ENCODE measurements around the gene CYTH4. TPM values are rescaled to one million over a fixed set of nuclear protein-coding genes. Genes with fewer than 3 reads are reported as not detected.

CYTH4 gene
- total and polyA plus RNA-seq, 7 experiments from 2014 or later, result 49.5 to 227 (median 135) TPM

DNA sequence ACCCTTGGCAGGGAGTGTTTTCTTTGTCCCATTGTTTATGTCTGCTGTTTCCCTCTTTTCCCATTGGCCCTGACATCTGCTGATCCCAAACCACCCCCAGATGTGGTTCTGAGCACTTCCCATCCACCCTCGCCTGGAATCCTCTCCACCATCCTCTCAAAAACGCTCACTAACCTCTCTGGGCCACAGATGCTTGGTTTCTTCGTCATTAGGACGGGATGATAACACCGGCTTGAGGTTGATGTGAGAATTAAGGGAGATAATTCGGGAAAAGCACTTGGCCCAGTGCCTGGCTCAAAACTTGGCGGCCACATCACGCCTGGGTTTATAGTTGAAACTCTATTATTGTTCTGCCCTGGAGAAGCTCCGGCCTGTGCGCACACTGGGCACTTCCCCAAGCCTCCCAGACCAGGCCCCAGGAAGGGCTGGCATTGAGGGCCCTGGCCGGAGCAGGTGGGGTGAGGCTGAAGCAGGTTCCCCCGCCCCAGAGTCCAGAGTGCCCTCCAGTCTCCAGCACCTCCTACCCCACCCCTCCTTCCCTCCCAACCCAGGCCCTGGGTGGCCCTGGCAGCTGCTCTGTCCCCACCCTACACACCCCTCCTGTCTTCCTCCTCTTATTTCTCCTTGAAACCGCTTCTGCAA lies 63.7 kb downstream of the CYTH4 start:
- Mint-ChIP-seq H3K4me1 (peaks cover 0 to 13% (median 5%) of the 10 kb centered on the region in 7 donors), H3K27ac (peak overlapping the region in 1 of 9 donors; percentile 55), H3K36me3 (no peaks in the 10 kb centered on the region), H3K4me3 (no peak overlapping the region), H3K9me3 (no peaks in the 10 kb centered on the region), H3K27me3 (peaks cover 0 to 10% (median 0%) of the 10 kb centered on the region in 5 donors)
- POLR2A ChIA-PET, result no interaction called here
- Histone ChIP-seq H3K4me1 (ENCODE audit: control insufficient read depth in 2 of 2, insufficient read depth in 2 of 2, low read length in 2 of 2) (no peaks in the 10 kb centered on the region), H3K9me3 (ENCODE audit: control insufficient read depth in 2 of 3, low read length in 3 of 3) (no peaks in the 10 kb centered on the region), H3K27ac (ENCODE audit: low read depth, low read length) (no peak overlapping the region), H3K36me3 (ENCODE audit: control insufficient read depth in 2 of 3, insufficient read depth in 3 of 3, low read length in 3 of 3) (no peaks in the 10 kb centered on the region), H3K4me3 (ENCODE audit: low read length) (no peak overlapping the region), H3K27me3 (ENCODE audit: control insufficient read depth in 2 of 2, insufficient read depth in 2 of 2, low read length in 2 of 2) (no peaks in the 10 kb centered on the region)
- CTCF ChIA-PET, result interaction anchor here (0.6 kb wide), 1 partner anchor 122 kb away, joined by 6 read pairs; no protein-coding TSS in a partner anchor
- intact Hi-C loops (cut with micrococcal nuclease), result no loop called here
- ATAC-seq, result no peak
- DNase-seq, result no peak

DNA sequence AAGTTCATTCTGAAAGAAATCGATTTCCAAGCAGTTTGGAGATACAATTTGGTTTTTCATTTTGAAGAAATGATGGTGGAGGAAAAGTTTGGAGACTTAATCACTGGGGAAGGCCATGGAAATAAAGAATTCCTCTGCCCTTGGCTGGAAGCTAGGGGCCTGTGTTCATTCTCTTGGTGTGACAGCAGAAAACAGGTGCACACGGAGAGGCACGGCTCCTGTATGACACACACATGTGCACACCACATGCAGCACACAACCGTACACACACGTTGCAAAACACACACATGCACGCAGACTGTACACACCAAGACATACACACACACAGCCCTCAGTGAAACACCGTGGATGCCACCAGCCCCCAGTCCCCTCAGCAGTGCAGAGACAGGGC lies 64.2 kb downstream of the CYTH4 start:
- H3K27me3 Mint-ChIP-seq, result peaks cover 0 to 13% (median 0%) of the 10 kb centered on the region in 5 donors
- no peak for DNase-seq
- ChIA-PET POLR2A (no interaction called here), CTCF (interaction anchor here (0.6 kb wide), 1 partner anchor 122 kb away, joined by 6 read pairs; no protein-coding TSS in a partner anchor)
- H3K4me3 Mint-ChIP-seq, result no peak overlapping the region
- Histone ChIP-seq H3K36me3 (ENCODE audit: control insufficient read depth in 2 of 3, insufficient read depth in 3 of 3, low read length in 3 of 3) (no peaks in the 10 kb centered on the region), H3K9me3 (ENCODE audit: control insufficient read depth in 2 of 3, low read length in 3 of 3) (no peaks in the 10 kb centered on the region), H3K4me3 (ENCODE audit: low read length) (no peak overlapping the region), H3K27ac (ENCODE audit: low read depth, low read length) (no peak overlapping the region), H3K4me1 (ENCODE audit: control insufficient read depth in 2 of 2, insufficient read depth in 2 of 2, low read length in 2 of 2) (no peaks in the 10 kb centered on the region), H3K27me3 (ENCODE audit: control insufficient read depth in 2 of 2, insufficient read depth in 2 of 2, low read length in 2 of 2) (no peaks in the 10 kb centered on the region)
- no peak for ATAC-seq
- no peak overlapping the region for H3K27ac Mint-ChIP-seq
- no peaks in the 10 kb centered on the region for H3K36me3 Mint-ChIP-seq
- peaks cover 0 to 13% (median 5%) of the 10 kb centered on the region in 7 donors for H3K4me1 Mint-ChIP-seq
- H3K9me3 Mint-ChIP-seq, result no peaks in the 10 kb centered on the region
- intact Hi-C loops (cut with micrococcal nuclease), result no loop called here

DNA sequence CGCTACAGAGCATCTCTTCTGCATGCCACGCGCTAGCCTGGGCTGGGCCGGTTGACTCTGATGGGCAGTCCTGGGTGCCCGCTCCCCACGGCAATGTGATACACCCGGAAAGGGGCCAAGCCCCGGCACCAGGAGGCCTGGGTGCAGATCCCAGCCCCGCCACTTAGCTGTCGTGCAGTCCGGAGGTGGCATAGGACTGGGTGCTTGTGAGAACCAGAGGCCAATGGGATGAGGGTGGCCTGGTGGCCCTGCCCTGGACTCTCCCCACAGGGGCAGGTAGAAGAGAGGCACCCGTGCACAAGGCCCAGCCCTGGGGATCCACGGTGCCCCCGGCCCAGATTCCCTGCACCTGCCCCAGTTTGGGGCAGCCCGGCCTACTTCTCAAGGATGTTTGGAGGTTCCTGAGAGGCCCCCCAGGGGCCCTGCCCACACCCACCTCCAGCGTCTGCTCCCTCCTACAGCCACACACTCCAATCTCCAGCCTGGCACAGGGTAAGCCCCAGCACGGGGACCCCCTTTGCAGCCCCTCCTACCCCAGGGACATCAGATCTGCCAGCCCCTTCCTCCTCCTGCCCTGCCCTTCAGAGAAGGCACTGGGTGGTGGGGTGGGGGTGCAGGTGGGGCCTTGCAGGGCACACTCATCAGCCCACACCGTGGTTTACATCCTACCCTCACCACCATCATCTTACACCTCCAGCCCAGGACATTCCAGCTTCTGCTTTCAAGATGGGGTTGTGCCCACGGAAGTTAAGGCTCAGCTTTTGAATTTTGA lies 66.9 kb downstream of the CYTH4 start:
- Histone ChIP-seq H3K9me3 (ENCODE audit: control insufficient read depth in 2 of 3, low read length in 3 of 3) (no peaks in the 10 kb centered on the region), H3K36me3 (ENCODE audit: control insufficient read depth in 2 of 3, insufficient read depth in 3 of 3, low read length in 3 of 3) (no peaks in the 10 kb centered on the region), H3K27me3 (ENCODE audit: control insufficient read depth in 2 of 2, insufficient read depth in 2 of 2, low read length in 2 of 2) (no peaks in the 10 kb centered on the region), H3K27ac (ENCODE audit: low read depth, low read length) (no peak overlapping the region), H3K4me1 (ENCODE audit: control insufficient read depth in 2 of 2, insufficient read depth in 2 of 2, low read length in 2 of 2) (no peaks in the 10 kb centered on the region), H3K4me3 (ENCODE audit: low read length) (no peak overlapping the region)
- ChIA-PET CTCF (interaction anchor here (1.0 kb wide), 1 partner anchor 184 kb away, joined by 3 read pairs; no protein-coding TSS in a partner anchor), POLR2A (no interaction called here)
- Mint-ChIP-seq H3K4me1 (peaks cover 0 to 4% (median 0%) of the 10 kb centered on the region in 7 donors), H3K36me3 (no peaks in the 10 kb centered on the region), H3K9me3 (no peaks in the 10 kb centered on the region), H3K27ac (no peak overlapping the region), H3K27me3 (peaks cover 0 to 13% (median 0%) of the 10 kb centered on the region in 5 donors), H3K4me3 (no peak overlapping the region)
- ATAC-seq (no peak), DNase-seq (no peak)
- intact Hi-C loops (cut with micrococcal nuclease), result no loop called here

DNA sequence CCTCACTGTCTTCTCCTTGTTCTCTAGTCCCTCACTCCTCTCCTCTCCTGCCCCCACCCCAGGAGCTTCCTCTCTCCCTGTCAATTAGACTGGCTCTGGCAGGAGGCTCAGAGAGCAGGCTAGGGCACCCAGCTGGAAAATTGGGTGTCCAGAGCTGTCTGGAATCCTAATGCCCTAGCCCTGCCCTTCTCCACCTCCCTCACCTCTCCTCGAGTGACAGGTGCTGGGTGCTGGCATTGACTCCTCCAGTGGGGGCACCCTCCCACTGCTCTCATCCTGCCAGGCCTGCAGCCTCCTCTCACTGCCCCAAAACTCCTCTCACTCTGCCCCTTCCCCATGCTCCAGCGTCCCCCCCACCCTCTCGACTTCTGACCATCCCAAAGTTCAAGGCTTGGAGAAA lies 68.9 kb downstream of the CYTH4 start:
- intact Hi-C loops (cut with micrococcal nuclease), result no loop called here
- CTCF ChIA-PET, result no interaction called here

DNA sequence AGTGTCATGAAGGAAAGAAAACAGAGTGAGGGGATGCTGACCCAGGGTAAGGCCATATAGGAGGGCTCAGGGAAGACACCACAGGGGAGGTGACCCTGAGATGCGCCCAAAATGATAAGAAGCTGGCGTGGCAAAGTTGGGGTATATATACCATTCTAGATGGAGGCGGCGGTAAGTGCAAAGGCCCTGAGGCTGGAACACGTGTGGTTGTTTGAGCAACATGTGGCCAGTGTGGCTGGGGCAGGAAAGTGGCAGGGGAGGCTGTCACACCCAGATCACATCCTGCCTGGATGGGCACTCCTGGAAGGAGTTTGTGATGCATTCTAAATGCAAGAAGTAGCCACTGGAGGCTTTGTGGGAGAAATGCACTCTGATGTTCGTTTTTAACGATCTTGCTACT lies 70.2 kb downstream of the CYTH4 start:
- H3K9me3 Mint-ChIP-seq, result no peaks in the 10 kb centered on the region
- intact Hi-C loops (cut with micrococcal nuclease), result no loop called here
- DNase-seq, result no peak
- no peak overlapping the region for H3K4me3 Mint-ChIP-seq
- H3K27ac Mint-ChIP-seq, result no peak overlapping the region
- H3K36me3 Mint-ChIP-seq, result no peaks in the 10 kb centered on the region
- ChIA-PET POLR2A (no interaction called here), CTCF (no interaction called here)
- no peak overlapping the region for H3K27ac ChIP-seq (ENCODE audit: low read depth, low read length)
- H3K4me1 ChIP-seq (ENCODE audit: control insufficient read depth in 2 of 2, insufficient read depth in 2 of 2, low read length in 2 of 2), result no peaks in the 10 kb centered on the region
- H3K27me3 ChIP-seq (ENCODE audit: control insufficient read depth in 2 of 2, insufficient read depth in 2 of 2, low read length in 2 of 2), result no peaks in the 10 kb centered on the region
- H3K27me3 Mint-ChIP-seq, result peaks cover 0 to 6% (median 0%) of the 10 kb centered on the region in 5 donors
- peaks cover 0 to 4% (median 0%) of the 10 kb centered on the region in 7 donors for H3K4me1 Mint-ChIP-seq
- ATAC-seq, result no peak
- H3K4me3 ChIP-seq (ENCODE audit: low read length), result no peak overlapping the region
- no peaks in the 10 kb centered on the region for H3K36me3 ChIP-seq (ENCODE audit: control insufficient read depth in 2 of 3, insufficient read depth in 3 of 3, low read length in 3 of 3)
- no peaks in the 10 kb centered on the region for H3K9me3 ChIP-seq (ENCODE audit: control insufficient read depth in 2 of 3, low read length in 3 of 3)

More for the DNA sequence above, 68.9 kb downstream of the CYTH4 start:
- Histone ChIP-seq H3K36me3 (ENCODE audit: control insufficient read depth in 2 of 3, insufficient read depth in 3 of 3, low read length in 3 of 3) (no peaks in the 10 kb centered on the region), H3K27ac (ENCODE audit: low read depth, low read length) (no peak overlapping the region), H3K9me3 (ENCODE audit: control insufficient read depth in 2 of 3, low read length in 3 of 3) (no peaks in the 10 kb centered on the region), H3K4me3 (ENCODE audit: low read length) (no peak overlapping the region), H3K4me1 (ENCODE audit: control insufficient read depth in 2 of 2, insufficient read depth in 2 of 2, low read length in 2 of 2) (no peaks in the 10 kb centered on the region), H3K27me3 (ENCODE audit: control insufficient read depth in 2 of 2, insufficient read depth in 2 of 2, low read length in 2 of 2) (no peaks in the 10 kb centered on the region)
- DNase-seq (no peak), ATAC-seq (no peak)
- H3K9me3 Mint-ChIP-seq, result no peaks in the 10 kb centered on the region
- no peak overlapping the region for H3K4me3 Mint-ChIP-seq
- peaks cover 0 to 4% (median 0%) of the 10 kb centered on the region in 7 donors for H3K4me1 Mint-ChIP-seq
- no peaks in the 10 kb centered on the region for H3K36me3 Mint-ChIP-seq
- H3K27ac Mint-ChIP-seq, result peak overlapping the region in 1 of 9 donors; percentile 25
- POLR2A ChIA-PET, result no interaction called here
- H3K27me3 Mint-ChIP-seq, result peaks cover 0 to 6% (median 0%) of the 10 kb centered on the region in 5 donors

DNA sequence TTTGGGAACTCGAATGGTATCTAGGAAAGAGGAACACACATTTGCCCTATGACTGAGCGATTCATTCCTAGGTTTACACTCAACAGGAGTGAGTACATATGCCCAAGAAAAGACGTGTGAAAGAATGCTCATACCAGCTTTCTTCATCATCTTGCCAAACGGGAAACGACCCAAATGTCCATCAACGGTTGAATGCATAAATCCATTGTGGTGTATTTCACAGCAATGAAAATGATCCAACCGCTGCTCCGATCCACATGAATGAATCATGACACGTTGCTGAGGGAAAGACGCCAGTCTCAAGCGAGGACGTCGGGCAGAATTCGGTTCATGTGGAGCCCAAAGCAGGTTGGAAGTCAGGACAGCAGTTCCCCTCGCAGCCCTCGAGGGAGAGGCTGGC lies 71.5 kb downstream of the CYTH4 start:
- ChIA-PET CTCF (no interaction called here), POLR2A (no interaction called here)
- H3K27me3 ChIP-seq (ENCODE audit: control insufficient read depth in 2 of 2, insufficient read depth in 2 of 2, low read length in 2 of 2), result no peaks in the 10 kb centered on the region
- Mint-ChIP-seq H3K4me1 (peaks cover 0 to 4% (median 0%) of the 10 kb centered on the region in 7 donors), H3K27ac (no peak overlapping the region), H3K27me3 (peaks cover 0 to 6% (median 0%) of the 10 kb centered on the region in 5 donors), H3K36me3 (no peaks in the 10 kb centered on the region), H3K9me3 (peaks cover 0 to 1% (median 0%) of the 10 kb centered on the region in 11 donors), H3K4me3 (no peak overlapping the region)
- DNase-seq (no peak), ATAC-seq (no peak)
- no peaks in the 10 kb centered on the region for H3K9me3 ChIP-seq (ENCODE audit: control insufficient read depth in 2 of 3, low read length in 3 of 3)
- no peaks in the 10 kb centered on the region for H3K4me1 ChIP-seq (ENCODE audit: control insufficient read depth in 2 of 2, insufficient read depth in 2 of 2, low read length in 2 of 2)
- intact Hi-C loops (cut with micrococcal nuclease), result no loop called here
- H3K4me3 ChIP-seq (ENCODE audit: low read length), result no peak overlapping the region
- H3K27ac ChIP-seq (ENCODE audit: low read depth, low read length), result no peak overlapping the region
- H3K36me3 ChIP-seq (ENCODE audit: control insufficient read depth in 2 of 3, insufficient read depth in 3 of 3, low read length in 3 of 3), result no peaks in the 10 kb centered on the region

All from naive thymus-derived CD4-positive, alpha-beta T cell (primary cell).